GM19023 (cell line): Measurements from ENCODE around the gene PLAC1.

Source experiments
- ATAC-seq: cut with Tn5 transposase; IDR thresholded peaks from one replicate; pipeline ENCODE4 v1.9.1; 2021; ENCODE audit warnings: mild to moderate bottlenecking, moderate library complexity; ENCODE audit not compliant: unreplicated experiment

Gene PLAC1

DNA sequence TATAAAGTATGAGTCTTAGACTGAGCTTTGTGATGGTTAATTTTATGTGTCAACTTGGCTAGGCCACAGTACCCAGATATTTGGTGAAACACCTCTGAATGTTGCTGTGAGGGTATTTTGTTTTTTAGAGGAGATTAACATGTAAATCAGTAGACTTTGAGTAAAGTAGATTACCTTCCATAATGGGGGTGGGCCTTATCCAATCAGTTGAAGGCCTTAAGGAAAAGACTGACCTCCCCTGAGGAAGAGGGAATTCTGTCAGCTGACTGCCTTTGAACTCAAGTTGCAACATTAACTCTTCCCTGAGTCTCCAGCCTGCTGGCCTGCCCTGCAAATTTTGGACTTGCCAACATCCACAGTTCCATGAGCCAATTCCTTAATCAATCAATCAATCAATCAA lies 66.0 kb downstream of the PLAC1 start:
- ATAC-seq, result no peak

DNA sequence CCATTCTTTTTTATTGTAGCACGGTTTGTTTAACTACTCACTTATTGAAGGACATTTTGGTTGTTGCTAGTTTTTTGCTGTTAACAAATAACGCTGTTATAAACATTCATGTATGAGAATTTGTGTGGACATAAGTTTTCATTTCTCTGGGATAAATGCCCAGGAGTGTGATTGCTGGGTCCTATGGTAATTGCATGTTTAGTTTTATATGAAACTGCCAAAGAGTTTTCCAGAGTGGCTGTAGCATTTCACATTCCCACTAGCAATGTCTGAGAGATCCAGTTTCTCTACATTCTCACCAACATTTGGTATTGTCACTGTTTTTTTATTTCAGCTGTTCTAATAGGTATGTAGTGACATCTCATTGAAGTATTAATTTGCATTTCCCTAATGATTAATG lies 66.8 kb downstream of the PLAC1 start:
- no peak for ATAC-seq

DNA sequence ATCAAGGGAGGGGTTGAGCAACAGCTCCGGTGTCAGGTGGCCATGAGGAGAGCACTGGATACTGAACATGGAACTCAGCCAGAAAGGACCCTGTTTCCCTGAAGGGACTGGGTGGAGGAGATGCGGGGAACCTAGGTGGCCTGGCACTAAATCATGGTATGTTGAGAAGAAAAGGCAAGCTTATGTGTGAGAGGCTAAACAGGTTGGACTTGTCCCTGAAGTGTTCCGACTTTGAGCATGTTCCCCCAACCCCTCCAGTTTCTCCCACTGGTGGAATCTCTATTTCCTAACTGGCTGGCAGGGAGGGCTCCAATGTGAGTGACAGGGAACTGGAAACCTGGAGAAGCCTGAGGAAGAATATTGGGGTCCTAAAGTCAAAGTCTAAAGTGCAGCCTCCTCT lies 69.5 kb downstream of the PLAC1 start:
- no peak for ATAC-seq

DNA sequence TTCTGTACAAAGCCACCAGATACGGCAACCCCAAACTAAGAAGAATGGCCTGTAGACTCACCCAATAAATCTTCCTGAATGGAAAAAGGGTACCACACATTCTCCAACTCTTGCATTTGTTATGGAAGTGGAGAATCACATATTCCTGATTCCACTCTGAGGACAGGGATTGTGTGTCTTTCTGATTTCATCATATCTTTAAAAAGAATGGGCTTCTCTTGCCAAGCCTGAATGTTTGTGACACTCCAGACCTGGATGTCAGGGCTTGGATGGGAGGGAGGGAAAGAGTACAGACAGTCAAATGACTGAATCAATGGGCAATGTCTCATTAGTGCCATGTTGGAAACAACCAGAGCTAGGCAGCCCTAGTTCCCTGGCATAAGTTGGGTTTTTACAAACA lies 77.4 kb downstream of the PLAC1 start:
- no peak for ATAC-seq

DNA sequence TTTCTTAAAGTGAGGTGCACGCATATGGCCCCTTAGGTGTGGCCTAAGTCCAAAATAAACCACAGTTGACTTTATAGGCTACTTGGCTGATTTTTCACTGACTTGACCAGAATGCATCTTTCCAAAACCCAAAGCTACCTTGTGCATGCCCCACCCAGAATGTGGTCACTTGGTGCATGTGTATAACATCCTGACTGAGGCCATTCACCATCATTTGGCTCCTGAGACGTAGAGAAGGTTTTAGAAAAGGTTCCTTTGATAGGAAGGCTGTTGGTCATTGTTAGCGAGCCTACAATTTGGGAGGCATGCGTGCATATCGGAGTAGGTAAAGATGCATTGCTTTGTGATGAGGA lies 84.6 kb downstream of the PLAC1 start:
- ATAC-seq, result no peak

DNA sequence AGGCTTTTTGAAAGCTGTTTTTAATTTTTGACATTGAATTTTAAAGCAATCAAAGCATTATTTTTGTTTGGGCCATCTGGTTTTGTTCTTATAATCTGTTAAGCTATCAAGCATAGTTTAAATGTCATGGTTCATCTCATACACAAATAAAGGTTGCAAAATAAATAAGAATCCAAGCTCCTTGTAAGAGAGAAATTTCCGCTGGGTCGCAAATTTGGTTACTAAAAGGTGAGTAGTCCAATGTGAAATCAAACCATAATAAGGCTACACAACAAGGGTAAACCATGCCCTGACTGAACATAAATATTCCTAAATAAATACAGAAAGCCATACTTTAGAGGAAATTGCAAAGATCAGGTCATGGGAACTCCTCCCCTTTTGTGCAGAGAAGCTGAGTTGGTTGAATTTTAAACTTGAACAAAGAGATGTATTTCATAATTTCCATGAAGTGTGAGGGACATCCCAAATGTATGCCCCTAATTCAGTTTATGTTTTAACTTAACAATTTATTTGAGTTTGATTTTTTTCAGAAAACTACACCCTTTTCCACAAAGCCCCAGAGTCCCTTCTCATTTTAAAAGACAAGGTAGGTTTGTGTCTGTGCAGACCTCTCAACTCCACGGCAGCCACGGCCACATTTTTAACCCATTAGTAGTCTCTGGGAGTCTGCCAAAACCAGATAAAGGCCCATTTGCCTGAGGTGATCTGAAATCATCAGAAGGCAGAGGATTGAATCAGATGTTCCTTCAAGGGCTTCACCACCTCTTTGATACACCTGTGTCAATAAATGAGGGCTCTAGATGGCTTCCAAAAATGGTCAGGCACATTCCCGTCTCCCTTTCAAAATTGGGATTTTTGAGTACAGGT lies 85.2 kb downstream of the PLAC1 start:
- ATAC-seq, result no peak

DNA sequence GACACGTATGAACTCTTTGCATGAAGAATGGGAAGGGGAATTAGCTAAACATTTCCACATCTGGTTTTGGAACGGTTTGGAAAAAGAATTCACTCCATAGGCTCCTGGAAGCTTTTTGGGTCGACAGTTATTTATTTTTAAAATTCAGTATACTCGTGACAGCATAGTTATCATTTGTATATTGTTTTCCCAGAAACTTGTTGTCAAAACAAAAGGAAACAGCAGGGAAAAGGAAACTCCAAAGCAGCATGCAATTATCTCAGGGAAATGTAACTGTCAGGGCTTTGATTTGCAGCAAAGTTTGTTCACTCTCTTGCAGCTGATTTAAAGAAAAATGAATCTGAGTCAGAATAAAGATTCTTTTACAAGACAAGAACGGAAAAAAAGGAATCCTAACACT lies 86.5 kb downstream of the PLAC1 start:
- no peak for ATAC-seq

DNA sequence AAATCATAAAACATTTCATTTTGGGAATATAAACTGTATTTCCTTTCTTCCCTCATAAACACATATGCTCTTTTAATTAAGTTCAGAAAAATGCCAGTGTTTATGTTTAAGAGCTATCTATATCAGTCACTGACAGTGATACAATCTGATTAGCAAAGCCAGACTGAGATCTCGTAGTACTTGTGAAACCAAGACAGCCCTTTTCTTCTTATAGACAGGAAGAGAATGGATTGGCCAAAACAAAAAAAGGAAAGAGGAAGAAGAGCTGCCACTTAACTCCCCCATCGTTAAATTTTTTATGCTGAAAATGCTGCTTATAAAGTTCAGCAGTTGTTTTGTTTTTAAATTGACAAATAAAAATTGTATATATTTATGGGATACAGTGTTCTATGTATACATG lies 87.4 kb downstream of the PLAC1 start:
- no peak for ATAC-seq

DNA sequence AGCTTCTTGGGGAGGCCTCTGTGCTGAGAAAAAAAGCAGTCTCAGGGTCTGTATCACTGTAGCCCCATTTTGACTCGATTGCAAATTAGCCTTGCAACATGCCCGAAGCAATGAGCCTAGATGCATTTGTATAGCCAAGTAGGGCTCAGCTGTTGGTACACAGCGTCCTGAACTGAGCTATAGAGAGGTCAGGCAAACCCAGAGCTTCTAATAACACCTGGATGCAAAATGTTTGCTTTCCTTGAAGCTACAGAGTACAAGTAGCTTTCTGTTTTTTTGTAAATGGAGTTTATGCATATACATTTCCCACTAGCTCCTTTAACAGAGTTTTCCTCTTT lies 87.8 kb downstream of the PLAC1 start:
- ATAC-seq, result no peak

DNA sequence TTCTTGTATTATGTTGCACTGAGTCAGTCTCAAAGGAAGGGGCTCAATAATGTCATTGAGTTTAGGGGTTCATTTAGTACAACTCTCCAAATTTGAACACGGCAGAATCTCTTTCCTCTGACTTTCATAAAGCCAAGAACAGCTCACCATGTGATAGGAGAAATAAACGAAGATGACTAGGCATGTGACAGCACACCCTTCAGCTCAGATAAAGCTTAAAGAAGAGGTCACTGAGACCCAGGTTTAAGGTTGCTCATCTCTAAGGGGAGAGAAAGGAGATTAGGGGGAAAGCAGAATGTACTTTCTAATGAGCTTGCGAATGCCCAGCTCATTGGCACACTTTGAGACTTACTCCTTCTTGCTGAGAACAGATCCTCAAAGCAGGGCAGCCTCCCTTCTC lies 89.0 kb downstream of the PLAC1 start:
- no peak for ATAC-seq

DNA sequence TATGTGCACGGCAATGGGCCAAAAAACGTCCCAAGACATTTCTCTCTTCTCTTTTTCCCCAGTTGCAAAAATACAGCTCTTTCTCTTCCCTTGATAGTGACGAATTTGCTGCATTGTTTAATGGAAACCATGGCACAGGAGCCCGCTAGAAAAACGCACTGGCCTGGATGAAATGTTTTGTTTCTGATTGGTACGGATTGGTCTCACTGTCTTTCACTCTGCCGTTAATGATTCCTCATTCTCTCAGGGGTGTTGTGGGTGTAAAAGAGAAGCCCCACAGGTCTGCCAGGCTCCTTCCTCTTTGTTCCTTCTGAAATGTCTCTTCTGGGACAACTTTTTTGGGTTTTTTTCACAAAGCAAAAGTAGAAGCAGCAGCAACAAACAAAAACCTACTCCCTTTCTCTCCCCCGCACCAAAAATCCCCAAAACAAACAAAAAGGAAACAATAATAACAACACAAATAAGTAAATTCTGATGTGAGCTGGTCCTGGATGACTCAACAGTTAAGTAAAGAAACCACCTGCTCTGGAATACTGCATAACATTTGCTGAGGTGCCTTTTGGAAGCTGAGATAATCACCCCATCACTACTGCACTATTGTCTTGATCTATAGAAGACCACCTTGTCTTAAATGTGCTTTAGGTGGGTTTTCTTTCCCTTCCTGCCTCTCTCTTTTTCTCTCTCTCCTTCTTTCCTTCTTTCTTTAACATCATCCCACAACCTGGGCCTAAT lies 89.8 kb downstream of the PLAC1 start:
- no peak for ATAC-seq

DNA sequence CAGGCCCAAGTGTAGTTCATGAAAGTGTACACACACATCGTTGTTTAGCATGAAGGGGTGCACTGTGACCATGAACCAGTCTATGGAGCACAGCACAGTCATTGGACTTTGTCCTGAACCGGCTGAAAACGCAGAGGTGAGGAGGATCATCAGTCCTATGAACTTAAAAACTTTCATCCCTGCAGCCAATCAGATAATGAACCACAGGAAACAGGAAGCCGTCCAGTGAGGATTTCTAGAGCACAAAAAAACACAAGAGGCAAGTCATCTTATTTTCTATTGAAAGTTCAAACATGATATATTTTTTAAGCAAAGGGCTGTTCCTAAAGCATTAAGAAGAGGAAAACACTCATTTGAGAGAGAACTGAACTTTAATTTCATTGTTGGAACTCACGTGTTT lies 91.8 kb downstream of the PLAC1 start:
- no peak for ATAC-seq

DNA sequence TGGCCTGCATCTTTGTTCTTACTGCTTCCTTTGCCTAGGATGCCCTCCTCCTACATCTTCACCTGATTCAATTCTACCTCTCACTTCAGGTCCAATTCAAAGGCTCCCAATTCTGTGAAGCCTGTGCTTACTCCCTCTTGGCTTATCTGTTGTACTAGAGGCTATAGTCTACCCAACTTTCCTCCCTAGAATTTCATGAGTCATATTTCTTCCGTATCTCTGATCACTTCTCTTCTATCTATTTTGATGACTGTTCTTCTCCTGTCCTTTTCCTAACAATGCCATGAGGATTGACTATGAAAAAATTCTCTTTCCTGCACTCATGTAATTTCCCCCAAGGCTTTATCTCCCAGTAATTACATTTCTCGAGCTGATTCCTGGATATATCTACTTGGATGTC lies 96.3 kb downstream of the PLAC1 start:
- no peak for ATAC-seq

DNA sequence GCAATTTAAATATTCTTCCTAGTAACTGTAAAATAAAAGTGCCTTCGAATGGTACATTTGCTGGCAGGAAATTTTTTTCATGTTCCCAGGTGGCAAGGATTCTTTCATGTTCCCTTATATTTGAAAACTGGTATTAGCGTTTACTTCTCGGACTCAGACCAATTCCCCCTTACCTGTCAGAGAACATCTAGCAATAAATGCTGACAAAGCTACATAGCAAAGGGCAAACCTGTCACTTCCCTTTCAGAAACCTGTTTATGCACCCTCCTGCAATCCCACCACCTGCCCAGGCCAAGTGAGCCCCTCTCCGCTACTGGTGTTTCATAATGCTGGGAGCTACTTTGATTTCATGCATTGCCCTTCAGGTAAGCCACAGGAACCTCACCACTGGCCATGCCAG lies 100.1 kb downstream of the PLAC1 start:
- ATAC-seq, result no peak

DNA sequence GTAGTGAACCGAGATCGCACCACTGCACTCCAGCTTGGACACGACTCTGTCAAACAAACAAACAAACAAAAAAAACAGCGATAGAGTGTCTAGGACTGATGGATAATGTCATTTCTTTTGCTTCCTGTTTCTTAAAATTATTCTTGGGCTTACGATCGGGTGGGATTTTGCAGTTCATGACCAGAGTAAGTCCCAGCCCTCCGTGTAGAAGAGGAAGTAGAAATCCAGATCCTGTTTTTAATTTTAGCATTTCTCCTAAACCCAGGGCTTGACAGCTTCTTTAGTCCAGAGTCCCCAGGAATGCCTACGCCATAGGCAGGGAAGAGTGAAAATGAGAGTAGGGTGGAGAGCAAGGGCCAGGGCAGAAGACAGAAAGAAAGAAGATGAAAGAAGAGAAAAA lies 104.0 kb downstream of the PLAC1 start:
- no peak for ATAC-seq

DNA sequence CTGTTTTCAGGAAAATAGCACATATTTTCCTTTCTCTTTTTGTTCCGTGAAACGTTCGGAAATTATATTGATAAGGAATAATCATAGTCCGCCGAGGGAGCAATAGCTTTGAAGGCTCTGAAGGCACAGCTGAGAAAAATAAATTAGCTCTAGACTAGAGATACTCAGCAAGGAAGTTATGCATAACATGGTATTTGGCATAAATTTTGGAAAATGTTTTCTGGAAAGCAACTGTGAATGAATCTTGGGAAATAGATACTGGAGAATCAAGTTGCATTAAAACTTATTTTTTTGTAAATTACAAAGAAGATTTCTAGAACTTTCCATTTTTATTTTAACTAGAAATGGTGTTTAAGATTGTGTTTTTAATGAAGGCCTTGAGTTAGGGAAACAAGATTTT lies 105.9 kb downstream of the PLAC1 start:
- no peak for ATAC-seq

DNA sequence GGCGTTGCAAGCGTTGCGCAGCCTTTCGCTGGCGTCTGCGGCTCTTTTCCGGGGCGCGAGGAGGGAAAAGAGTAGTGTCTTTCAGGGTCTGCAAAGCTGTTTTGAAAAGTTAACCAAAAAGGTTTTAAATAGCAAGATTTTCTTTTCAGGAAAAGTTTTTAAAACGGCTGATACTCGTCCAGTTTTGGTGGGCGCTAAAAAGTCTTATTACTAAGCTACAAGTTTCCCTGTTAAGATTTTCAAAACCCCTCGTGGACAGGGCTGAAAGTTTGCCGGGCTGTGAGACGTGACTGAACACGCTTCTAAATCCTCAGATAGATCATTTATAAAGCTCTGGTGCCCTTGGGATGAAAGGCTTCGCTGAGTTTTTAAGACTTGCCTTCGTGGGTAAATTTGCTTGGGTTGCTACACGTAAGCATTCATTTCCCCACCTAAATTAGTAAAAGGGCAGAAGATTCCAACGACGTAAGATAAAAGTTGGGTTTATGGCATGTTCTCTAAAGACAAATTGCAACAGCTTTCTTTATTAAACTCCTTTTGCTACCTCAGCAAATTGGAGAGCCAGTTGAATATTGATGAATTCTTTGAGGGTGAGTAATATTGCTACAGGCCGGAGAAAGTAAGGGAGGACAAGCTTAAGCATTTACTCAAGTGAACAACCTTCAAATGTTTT lies 106.8 kb downstream of the PLAC1 start:
- no peak for ATAC-seq

DNA sequence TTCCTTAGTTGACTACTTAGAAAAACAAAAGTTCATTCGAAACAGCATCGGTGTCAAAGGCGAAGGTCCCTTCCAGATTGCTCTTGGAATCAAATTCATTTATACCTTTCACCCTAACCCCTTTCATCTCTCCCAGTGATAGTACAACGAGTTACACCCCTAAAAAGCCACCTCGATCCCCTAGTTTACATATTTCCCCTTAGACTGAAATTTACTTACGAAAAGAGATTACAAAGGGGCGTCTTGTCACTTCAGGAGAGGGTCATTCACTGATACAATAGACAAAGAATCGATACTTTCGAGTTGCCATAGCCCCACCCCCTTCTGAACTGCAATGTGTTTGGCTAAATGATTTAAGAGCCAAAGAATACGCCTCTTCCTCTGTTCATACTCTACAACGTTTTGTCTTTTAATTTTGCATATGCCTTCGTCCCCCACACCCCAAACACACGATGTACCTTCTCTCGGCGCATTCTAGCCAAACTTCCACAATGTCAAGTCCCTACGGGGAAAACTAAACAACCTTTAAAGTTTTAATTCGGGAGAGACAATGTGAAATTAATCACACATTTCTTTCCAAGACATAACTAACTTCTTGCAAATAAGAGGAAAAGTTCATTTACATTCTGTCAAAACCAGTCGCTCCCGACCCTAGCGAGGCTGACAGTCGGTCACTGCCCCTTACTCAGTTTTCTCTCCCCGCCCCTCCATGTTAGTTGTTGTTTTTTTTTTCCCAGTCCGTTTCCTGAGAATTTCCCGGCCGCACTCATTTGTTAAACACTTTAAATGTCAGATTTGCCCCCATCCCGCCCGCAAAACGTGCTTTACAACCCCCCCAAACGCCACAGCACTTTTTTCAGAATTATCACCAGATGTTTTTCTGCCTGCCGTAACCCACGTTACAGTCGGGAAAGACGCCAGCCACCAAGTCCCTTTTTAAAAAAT lies 109.7 kb downstream of the PLAC1 start:
- ATAC-seq, result no peak

DNA sequence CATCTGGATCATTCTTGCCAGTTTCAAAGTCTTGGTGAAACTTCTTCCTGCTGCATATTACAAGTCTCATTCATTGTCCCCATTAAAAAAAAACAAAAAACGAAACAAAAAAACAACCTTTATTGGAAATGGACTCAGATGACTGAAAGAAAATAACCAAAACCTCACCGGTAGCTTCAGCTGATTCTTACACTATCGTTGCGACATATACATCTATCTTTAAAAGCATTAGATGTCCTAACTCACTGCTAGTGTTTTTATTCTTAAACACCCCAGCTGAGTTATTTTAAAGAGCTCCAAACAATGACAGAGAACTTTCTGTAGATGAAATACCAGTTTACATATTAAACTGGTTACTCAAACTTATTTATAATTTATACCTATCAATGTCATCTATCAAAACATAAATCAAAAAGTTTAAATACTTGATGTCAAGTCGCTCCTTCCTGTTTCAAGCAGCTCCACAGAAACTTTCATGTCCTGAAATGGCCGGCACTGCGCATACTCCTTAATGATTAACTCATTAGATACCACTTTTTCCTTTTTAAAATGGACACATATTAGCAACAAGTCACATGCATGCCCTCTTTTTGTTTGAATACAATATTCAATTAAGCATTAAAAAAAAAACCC lies 111.1 kb downstream of the PLAC1 start:
- ATAC-seq, result no peak

DNA sequence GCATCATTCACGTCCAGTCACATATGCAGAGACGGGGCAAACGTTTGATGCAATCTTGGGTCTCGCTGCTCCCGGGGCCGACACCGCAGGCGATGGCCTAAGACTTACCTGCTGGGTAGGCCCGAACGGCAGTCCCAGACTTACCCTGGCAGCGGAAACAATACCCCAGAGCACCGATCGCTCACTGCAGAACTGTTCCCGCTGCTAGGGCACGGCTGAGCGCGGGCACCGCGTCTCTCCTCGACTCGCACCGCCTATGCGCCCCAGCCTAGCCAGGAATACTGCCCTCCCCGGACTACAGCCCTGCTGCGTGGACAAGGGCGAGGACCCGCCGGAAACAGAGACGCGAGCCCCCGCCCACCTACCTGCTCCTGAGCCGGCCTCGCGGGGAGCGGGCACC lies 112.1 kb downstream of the PLAC1 start:
- ATAC-seq, result no peak

DNA sequence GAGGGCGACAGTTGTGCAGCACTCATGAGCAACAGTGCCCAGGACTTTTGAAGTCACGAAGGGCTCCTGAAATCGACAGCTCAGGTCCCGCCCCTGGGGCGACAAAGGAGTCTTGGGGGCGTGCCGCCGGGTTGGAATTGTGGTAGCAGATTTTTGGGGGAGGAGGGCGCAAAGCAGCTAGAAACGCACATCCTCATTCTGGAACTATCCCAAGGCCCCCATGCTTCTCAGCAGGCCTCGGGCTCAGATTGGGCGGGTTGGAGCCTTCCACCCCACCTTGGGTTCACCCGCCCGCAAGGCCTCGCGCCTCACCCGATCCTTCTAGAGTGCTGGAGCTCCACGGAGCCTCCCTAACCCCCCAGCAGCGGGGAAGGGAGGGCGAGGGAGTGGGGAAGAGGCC lies 112.8 kb downstream of the PLAC1 start:
- no peak for ATAC-seq
